ENCODE data around the gene DUSP22. TPM values are rescaled to one million over a fixed set of nuclear protein-coding genes. Genes with fewer than 3 reads are reported as not detected.
A peak's percentile ranks its signal among the peaks of the same experiment; 100 is the strongest.

DUSP22 gene
- total and polyA plus RNA-seq, 2 experiments from 2014 or later: 12.8 to 36.8 TPM

DNA sequence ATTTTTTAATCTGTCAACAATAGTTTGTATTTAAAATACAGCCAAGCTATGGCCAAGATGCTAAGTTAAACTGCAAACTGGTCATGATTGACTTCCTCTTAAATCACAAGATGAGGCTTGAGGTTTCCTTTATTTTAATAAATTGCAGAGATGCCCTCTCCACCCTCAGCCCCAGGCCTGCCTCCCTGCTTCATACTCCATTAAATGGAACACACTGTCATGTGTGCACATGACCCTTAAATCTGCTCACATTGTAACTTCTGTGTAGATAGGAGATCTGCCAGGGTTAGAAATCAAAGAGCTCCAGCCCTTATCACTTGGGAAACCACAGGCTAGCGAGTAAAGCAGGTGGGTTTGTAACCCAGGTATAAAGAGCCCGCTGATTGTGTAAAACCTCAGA lies 20.8 kb downstream of the DUSP22 start (continued):
- TF ChIP-seq, protein P1, sequence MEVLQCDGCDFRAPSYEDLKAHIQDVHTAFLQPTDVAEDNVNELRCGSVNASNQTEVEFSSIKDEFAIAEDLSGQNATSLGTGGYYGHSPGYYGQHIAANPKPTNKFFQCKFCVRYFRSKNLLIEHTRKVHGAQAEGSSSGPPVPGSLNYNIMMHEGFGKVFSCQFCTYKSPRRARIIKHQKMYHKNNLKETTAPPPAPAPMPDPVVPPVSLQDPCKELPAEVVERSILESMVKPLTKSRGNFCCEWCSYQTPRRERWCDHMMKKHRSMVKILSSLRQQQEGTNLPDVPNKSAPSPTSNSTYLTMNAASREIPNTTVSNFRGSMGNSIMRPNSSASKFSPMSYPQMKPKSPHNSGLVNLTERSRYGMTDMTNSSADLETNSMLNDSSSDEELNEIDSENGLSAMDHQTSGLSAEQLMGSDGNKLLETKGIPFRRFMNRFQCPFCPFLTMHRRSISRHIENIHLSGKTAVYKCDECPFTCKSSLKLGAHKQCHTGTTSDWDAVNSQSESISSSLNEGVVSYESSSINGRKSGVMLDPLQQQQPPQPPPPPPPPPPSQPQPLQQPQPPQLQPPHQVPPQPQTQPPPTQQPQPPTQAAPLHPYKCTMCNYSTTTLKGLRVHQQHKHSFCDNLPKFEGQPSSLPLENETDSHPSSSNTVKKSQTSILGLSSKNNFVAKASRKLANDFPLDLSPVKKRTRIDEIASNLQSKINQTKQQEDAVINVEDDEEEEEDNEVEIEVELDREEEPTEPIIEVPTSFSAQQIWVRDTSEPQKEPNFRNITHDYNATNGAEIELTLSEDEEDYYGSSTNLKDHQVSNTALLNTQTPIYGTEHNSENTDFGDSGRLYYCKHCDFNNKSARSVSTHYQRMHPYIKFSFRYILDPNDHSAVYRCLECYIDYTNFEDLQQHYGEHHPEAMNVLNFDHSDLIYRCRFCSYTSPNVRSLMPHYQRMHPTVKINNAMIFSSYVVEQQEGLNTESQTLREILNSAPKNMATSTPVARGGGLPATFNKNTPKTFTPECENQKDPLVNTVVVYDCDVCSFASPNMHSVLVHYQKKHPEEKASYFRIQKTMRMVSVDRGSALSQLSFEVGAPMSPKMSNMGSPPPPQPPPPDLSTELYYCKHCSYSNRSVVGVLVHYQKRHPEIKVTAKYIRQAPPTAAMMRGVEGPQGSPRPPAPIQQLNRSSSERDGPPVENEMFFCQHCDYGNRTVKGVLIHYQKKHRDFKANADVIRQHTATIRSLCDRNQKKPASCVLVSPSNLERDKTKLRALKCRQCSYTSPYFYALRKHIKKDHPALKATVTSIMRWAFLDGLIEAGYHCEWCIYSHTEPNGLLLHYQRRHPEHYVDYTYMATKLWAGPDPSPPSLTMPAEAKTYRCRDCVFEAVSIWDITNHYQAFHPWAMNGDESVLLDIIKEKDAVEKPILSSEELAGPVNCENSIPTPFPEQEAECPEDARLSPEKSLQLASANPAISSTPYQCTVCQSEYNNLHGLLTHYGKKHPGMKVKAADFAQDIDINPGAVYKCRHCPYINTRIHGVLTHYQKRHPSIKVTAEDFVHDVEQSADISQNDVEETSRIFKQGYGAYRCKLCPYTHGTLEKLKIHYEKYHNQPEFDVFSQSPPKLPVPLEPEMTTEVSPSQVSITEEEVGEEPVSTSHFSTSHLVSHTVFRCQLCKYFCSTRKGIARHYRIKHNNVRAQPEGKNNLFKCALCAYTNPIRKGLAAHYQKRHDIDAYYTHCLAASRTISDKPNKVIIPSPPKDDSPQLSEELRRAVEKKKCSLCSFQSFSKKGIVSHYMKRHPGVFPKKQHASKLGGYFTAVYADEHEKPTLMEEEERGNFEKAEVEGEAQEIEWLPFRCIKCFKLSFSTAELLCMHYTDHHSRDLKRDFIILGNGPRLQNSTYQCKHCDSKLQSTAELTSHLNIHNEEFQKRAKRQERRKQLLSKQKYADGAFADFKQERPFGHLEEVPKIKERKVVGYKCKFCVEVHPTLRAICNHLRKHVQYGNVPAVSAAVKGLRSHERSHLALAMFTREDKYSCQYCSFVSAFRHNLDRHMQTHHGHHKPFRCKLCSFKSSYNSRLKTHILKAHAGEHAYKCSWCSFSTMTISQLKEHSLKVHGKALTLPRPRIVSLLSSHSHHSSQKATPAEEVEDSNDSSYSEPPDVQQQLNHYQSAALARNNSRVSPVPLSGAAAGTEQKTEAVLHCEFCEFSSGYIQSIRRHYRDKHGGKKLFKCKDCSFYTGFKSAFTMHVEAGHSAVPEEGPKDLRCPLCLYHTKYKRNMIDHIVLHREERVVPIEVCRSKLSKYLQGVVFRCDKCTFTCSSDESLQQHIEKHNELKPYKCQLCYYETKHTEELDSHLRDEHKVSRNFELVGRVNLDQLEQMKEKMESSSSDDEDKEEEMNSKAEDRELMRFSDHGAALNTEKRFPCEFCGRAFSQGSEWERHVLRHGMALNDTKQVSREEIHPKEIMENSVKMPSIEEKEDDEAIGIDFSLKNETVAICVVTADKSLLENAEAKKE (CRISPR knock-in tag; IDR thresholded peaks at IDR 0.05): no peak
- TF ChIP-seq CREB1 (CRISPR knock-in tag; IDR thresholded peaks at IDR 0.05; ENCODE audit: low read depth) (no peak), EZH2 (IDR thresholded peaks at IDR 0.05; ENCODE audit: low read depth, unreplicated experiment) (no peak), ZNF114 (CRISPR knock-in tag; IDR thresholded peaks at IDR 0.05) (no peak)
- TF ChIP-seq, protein P2, sequence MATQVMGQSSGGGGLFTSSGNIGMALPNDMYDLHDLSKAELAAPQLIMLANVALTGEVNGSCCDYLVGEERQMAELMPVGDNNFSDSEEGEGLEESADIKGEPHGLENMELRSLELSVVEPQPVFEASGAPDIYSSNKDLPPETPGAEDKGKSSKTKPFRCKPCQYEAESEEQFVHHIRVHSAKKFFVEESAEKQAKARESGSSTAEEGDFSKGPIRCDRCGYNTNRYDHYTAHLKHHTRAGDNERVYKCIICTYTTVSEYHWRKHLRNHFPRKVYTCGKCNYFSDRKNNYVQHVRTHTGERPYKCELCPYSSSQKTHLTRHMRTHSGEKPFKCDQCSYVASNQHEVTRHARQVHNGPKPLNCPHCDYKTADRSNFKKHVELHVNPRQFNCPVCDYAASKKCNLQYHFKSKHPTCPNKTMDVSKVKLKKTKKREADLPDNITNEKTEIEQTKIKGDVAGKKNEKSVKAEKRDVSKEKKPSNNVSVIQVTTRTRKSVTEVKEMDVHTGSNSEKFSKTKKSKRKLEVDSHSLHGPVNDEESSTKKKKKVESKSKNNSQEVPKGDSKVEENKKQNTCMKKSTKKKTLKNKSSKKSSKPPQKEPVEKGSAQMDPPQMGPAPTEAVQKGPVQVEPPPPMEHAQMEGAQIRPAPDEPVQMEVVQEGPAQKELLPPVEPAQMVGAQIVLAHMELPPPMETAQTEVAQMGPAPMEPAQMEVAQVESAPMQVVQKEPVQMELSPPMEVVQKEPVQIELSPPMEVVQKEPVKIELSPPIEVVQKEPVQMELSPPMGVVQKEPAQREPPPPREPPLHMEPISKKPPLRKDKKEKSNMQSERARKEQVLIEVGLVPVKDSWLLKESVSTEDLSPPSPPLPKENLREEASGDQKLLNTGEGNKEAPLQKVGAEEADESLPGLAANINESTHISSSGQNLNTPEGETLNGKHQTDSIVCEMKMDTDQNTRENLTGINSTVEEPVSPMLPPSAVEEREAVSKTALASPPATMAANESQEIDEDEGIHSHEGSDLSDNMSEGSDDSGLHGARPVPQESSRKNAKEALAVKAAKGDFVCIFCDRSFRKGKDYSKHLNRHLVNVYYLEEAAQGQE (IDR thresholded peaks at IDR 0.05; ENCODE audit: unreplicated experiment): no peak

DNA sequence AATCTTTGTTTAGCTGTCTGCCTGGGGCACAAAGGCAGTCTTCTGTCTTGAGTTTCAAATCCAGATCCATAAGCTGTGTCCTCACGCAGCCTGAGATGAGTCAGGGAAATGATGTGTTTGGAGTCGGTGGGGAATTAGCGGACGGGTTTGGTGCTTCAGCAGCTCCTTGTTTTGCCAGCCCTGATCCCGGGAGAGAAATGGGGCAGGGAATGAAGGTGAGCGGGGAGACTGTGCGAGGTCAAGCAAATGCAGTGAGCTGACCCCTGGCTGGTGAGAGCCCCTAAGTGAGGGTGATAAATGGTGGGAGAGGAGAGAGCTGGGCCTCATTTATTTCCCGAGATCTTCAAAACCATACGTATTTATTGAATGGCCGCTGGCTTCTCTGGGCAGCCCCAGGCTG lies 21.6 kb downstream of the DUSP22 start:
- H3K36me3 Mint-ChIP-seq (ENCODE audit: low read depth): peaks cover 23% of the 10 kb centered on the region
- TF ChIP-seq, protein P3, sequence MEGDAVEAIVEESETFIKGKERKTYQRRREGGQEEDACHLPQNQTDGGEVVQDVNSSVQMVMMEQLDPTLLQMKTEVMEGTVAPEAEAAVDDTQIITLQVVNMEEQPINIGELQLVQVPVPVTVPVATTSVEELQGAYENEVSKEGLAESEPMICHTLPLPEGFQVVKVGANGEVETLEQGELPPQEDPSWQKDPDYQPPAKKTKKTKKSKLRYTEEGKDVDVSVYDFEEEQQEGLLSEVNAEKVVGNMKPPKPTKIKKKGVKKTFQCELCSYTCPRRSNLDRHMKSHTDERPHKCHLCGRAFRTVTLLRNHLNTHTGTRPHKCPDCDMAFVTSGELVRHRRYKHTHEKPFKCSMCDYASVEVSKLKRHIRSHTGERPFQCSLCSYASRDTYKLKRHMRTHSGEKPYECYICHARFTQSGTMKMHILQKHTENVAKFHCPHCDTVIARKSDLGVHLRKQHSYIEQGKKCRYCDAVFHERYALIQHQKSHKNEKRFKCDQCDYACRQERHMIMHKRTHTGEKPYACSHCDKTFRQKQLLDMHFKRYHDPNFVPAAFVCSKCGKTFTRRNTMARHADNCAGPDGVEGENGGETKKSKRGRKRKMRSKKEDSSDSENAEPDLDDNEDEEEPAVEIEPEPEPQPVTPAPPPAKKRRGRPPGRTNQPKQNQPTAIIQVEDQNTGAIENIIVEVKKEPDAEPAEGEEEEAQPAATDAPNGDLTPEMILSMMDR (conservative IDR thresholded peaks at IDR 0.05; ENCODE audit: low read depth in 2 of 2): no peak
- TF ChIP-seq, protein P4, sequence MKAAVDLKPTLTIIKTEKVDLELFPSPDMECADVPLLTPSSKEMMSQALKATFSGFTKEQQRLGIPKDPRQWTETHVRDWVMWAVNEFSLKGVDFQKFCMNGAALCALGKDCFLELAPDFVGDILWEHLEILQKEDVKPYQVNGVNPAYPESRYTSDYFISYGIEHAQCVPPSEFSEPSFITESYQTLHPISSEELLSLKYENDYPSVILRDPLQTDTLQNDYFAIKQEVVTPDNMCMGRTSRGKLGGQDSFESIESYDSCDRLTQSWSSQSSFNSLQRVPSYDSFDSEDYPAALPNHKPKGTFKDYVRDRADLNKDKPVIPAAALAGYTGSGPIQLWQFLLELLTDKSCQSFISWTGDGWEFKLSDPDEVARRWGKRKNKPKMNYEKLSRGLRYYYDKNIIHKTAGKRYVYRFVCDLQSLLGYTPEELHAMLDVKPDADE (IDR thresholded peaks at IDR 0.05): no peak
- TF ChIP-seq EZH2 (IDR thresholded peaks at IDR 0.05; ENCODE audit: low read depth, unreplicated experiment): no peak
- no peak for TF ChIP-seq EZH2phosphoT487 (IDR thresholded peaks at IDR 0.05; ENCODE audit: unreplicated experiment)
- no peak for TF ChIP-seq ZNF331 (CRISPR knock-in tag; IDR thresholded peaks at IDR 0.05; ENCODE audit: low read depth)
- no peak for TF ChIP-seq NANOG (IDR thresholded peaks at IDR 0.05; ENCODE audit: borderline replicate concordance)
- TF ChIP-seq ZNF114 (CRISPR knock-in tag; IDR thresholded peaks at IDR 0.05): no peak
- no peak for TF ChIP-seq JUNB (IDR thresholded peaks at IDR 0.05; ENCODE audit: unreplicated experiment)
- no peak; the same call in 2 of the 3 replicates for ATAC-seq

More for the DNA sequence above, 21.6 kb downstream of the DUSP22 start:
- Histone ChIP-seq H2AFZ (no peak overlapping the region), H3F3A (replicated peaks; ENCODE audit: low read depth) (no peaks in the 10 kb centered on the region), H3K4me2 (peak overlapping the region; percentile 32; the same call in 1 of the 2 replicates), H3K36me3 (ENCODE audit: insufficient read depth) (peaks cover 7% of the 10 kb centered on the region), H3K4me1 (ENCODE audit: insufficient read depth) (peaks cover 15% of the 10 kb centered on the region; the same call in 1 of the 2 replicates), H3K4me3 (no peak overlapping the region), H3K9me2 (ENCODE audit: insufficient read depth) (0 out of 2 replicates have a peak, but pooled peaks cover 3% of the 10 kb centered on the region), H4K20me1 (replicated peaks; ENCODE audit: insufficient read depth) (peaks cover 6% of the 10 kb centered on the region), H3K79me2 (replicated peaks; ENCODE audit: insufficient read depth) (no peaks in the 10 kb centered on the region; the same call in 1 of the 2 replicates), H3K27me3 (ENCODE audit: insufficient read depth) (no peaks in the 10 kb centered on the region), H3K27ac (ENCODE audit: low read depth) (no peak overlapping the region)
- peaks cover 5% of the 10 kb centered on the region; the same call in 2 of the 3 replicates for H3K9me3 Mint-ChIP-seq
- H3K4me1 Mint-ChIP-seq: peaks cover 9% of the 10 kb centered on the region
- H3K4me3 Mint-ChIP-seq: no peak overlapping the region
- peaks cover 10% of the 10 kb centered on the region for H3K27me3 Mint-ChIP-seq (ENCODE audit: insufficient read depth, low read depth, poor library complexity)
- H3K27ac Mint-ChIP-seq: no peak overlapping the region
- DNase-seq (ENCODE audit: low spot score): no peak
